Skin of body (tissue), 2 donors: ENCODE measurements around the gene ARMCX5. TPM values are rescaled to one million over a fixed set of nuclear protein-coding genes. Genes with fewer than 3 reads are reported as not detected.

Experiments used
- DNase-seq: peaks from one replicate; lab custom pipeline; 2025; lab: John Stamatoyannopoulos, UW
- total RNA-seq: library from RNA; depleted of rRNA; stranded (reverse); fragments of >200 nt; gene quantifications from one replicate; pipeline ENCODE4 v1.2.3, GENCODE V29; 2014

Gene ARMCX5
- total RNA-seq = 21.6 TPM

DNA sequence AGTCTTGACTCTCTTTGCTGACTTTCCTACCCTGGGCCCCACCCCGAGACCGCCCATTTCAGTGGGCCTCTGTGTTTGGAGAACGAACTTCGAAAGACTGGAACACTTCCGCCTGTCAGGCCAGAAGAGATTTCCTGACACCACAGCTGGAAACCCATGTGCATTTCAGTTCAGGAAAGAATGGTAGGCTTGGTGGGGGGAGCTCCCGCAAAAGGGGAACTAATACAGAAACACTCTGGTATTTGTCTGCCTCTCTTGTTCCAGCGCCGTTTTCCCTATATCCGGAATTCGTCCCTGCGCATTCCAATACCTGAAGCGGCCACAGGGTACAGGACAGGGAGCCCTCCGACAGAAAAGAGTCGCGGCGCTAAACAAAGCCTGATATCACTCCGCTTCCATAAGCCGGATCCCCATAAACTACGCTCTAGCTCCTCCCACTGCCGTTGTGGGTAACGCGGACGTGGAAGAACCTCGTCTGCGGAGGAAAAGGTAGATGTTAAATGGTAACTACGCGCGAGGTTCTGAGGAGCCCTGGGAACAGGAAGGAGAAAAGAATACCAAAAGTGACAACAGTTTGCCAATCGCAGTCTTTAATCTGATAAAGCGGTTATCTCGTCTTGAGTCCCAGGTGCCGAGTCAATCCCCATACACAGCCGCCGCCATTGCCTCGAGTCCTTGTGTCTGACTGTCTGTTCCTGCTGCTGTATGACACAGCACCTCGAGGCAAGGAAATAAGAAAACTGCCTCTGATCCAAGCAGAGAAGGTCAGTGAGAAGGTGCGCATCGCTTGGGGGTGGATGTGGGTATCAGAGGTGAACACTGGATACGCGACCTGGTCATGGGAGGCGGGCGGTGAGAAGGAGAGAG, at the start of gene ARMCX5:
Gene ARMCX5 (plus strand): TSS at position 432 of the 867 bp plus-strand sequence. CDS start 2,627 bp downstream, outside the sequence.
- peak; percentile 85 for DNase-seq

DNA sequence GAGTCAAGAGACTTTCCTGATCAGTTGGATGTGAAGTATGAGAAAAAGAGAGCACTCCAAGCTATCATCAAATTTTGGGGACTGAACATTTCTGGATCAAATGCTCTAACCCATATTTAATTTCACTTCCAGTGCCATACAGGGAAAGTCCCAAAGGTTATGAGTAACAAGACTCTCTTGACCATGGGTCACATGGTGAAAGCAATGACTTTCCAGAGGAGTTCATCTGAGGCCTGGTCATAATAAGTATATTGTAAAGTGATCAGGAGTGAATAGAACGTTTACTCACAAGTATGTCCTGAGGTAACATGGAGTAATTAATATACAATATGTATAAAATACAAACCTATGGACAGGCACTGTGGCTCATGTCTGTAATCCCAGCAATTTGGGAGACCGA, 40.7 kb upstream of the ARMCX5 start:
- DNase-seq = no peak

DNA sequence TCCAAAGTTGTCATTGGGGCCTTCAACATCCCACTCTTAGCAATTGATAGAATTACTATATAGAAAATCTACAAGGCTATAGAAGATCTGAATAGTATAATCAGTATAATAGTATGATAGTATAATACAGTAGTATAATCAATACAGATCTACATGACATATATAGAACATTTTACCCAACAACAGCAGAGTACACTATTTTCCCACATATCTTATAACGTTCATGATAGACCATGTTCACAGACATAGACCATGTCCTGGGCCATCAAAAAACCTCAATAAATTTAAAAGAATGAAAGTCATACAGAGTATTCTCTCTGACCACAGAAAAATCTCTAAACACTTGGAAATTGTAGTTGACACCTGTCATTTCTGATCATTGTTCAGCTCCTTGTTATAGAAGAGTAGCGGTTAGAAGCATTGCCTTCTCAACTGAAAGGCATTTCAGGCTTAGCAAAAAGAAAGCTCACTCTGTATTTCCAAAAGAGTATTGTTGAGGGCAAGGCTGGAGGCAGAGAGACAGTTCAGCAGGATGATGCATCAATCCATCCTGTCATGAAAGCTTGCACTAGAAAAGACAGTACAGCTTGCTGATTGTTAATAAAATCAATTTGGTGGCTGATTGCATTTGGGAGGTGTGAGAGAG, 38.8 kb upstream of the ARMCX5 start:
- DNase-seq = no peak

DNA sequence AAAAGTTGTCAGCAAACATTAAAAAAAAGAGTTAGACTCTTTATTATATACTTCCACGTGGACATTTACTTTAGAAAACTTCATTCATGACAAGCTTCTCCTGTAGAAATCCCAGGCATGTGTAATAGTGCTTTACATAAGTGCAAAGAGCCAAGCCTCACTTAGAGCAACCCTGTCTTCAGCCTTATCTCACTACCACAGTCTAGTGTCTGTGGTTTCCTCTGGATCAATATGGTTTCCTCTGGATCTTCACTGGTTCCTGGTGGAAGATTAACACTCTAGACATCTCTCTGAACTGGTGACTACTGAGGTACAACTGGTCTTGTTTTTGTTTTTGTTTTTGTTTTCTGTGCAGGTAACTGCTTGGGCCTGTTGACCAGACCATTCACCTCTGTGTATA, 18.4 kb upstream of the ARMCX5 start:
- DNase-seq = no peak

DNA sequence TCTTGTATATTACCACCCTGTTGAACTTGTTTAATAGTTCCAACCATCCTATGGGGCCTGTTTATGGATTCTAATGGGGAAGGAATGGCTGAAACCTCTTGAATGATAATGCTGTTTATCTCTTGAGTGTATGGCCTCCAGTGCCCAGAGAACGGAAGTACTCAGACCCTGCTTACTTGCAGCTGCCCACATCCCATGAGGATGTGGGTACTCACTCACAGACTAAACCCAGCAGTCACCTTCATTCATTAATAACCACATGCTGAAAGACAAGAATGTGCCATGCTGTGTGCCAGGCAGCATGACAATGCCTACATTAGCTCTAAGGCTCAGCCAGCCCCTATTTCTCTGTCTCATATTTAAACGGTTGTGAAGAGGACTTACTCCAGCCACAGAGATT, 5.9 kb upstream of the ARMCX5 start:
- DNase-seq = no peak

DNA sequence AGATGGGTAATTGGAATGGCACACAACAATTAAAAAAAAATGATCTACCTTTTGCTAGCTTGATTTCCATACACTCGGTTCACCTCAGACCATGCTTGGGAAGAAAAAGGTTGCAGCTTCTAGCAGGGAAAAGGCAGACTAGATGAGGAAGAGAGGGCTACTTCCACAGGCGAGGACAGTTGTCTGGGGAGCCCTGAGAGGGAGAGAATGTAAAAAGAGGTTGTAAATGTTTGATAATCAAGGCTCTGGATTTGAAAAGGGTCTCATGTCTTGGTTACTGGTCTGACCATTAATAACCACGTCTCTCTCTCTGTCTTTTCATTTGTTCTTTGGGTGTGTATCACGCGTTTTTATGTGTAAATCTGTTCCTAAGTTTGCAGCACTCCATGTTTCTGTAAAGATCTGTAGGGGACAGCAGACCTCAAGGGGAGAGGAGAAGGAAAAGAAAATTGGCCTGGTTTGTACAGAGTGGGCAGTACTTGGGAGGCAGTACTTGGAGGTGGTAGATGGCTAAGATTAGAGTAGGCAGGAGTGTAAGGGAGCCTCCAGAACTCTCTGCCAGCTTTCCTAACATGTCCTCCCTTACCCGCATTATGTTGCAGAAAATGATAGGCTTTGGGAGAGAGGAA, 750 bp downstream of the ARMCX5 start:
- peak; percentile 9 for DNase-seq

DNA sequence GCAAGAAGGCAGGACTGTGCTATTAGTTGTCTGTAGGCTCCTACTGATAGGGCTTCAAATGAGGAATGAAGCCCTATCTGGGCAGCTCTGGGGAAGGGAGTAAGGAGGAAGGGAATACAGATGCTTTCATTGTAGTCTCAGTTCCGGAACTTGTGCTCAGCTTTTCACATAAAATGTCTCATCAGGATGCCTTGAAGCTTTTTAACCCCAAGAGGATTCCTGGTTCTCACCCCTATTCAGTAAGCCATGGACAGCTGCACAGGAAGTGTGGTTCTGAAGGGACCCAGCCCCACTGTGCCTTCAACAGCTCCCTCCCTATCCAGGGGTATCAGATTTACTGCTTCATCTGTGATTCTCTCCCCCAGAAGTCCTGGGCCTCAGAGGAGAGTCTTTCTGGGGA, 5.0 kb downstream of the ARMCX5 start:
- DNase-seq = peak; percentile 0

DNA sequence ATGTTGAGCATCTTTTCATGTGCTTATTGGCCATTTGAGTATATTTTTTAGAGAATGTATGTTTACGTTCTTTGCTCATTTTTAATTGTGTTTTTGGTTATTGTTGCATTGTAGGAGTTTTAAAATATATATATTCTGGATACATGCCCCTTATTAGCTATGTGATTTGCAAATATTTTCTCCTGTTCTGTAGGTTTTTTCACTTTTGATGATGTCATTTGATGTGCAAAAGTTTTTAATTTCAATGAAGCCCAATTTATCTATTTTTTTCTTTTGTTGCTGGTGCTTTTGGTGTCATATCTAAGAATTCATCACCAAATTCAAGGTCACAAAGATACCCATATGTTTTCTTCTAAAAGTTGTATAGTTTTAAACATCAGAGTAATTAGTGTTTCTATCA, 6.8 kb downstream of the ARMCX5 start:
- DNase-seq = no peak

DNA sequence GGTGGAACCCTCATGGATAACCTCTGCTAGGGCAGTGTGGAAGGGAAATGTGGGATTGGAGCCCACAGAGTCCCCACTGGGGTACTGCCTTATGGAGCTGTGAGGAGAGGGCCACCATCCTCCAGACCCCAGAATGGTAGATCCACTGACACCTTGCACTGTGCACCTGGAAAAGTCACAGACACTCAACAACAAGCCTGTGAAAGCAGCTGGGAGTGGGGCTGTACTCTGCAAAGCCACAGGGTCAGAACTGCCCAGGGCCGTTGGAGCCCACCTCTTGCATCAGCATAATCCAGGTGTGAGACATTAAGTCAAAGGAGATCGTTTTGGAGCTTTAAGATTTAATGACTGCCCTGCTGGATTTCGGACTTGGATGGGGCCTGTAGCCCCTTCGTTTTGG, 11.6 kb downstream of the ARMCX5 start:
- DNase-seq = no peak

DNA sequence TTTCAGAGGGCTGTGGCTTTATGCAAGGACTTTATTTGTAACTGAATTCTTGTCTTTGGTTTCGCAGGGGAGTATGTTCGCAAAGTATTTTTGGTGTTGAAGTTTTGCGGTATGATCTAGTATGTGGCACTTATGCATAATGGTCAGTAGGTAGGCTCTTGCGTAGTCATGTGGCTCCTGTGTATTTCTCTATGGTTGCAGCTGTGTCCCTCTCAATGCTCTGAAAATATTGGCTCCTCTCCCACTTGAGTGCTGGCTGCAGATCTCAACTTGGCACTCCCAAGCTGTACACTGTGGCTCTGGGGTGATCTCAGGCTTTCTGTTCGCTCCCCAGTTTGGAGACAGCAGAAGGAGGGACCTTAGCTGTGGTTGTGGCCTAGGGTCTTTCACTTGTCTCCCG, 24.8 kb downstream of the ARMCX5 start:
- DNase-seq = no peak

DNA sequence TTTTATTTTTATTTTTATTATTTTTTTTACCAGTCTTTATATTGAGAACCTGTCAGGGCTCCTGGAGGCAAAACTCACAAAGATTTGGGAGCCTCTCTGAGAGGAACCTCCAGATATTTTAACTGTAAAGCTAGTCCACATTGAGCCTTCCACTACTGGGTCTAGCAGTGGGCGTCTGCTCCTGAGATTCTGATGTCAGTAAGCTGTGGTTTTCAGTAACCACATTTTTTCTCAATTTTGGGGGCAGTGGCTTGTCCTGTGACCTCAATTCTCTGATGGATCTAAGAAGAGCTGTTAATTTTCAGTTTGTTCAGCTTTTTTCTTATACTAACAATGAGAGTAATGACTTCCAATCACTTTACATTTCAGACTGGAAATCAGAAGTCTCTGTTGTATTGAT, 28.3 kb downstream of the ARMCX5 start:
- no peak for DNase-seq

DNA sequence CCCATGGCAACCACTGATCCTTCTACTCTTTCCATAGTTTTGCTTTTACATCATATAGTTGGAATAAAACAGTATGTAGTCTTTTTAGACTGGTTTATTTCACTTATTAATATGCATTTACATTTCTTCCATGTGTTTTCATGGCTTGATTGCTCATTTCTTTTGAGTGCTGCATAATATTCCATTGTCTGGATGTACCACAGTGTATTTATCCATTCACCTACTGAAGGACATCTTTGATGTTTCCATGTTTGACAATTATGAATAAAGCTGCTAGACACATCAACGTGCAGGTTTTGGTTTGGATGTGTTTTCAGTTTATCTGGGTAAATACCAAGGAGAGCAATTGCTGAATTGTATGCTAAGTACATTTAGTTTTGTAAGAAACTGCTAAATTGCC, 38.2 kb downstream of the ARMCX5 start:
- no peak for DNase-seq

DNA sequence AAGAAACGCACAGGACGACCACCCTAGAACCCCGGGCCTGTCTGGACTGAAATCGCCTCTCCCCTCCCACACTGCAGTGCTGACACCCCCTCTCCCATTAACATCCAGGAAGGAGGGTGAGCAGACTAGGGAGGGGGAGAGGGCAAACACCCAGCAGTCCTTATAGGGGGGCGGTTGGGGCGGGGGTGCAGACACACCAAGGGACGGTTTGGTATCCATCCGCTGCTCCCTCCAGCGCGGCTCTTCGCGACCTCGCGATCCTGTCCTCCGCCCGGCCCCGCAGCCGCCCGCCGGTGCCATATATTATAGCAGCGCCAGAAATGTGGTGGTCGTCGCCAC, 51.6 kb downstream of the ARMCX5 start:
- DNase-seq = no peak

DNA sequence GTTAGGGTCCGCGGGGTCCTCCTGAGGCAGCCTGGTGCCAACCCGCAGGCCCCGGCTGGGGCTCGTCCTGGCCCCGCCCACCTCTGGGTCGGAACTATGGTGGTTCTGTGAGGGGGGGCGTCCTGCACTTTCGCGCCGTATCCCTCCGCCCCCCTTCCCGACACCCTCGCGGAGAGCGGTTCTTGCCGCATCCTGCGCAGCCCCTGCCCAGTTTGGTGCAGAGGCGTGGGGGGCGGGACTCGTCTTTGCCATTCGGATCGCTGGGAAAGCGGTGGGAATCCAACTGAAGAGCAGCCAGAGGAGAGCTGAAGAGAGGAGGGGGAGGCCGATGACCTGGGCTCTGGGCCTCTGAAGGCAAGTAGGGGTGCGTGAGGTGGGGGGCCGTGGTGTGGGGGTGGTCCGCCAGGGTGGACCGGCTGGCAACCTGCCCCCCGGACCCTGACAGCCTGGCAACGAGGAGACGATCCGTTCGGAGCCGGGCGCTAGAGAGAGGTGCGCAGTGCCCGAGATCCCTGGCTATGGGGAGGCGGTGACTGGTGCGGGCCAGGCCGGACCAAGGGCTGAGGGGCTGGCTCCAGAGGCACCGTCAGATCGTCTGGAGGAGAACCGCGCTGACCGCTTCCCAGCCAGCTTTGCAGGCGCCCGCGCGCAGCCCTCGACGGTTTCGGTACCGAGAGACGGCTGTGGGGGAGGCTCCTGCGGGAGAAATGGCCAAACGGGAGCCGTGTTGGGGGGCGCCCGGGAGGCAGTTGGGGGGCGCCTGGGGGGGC, 52.1 kb downstream of the ARMCX5 start, which contains the start of gene GPRASP1:
Gene GPRASP1 (plus strand): TSS at position 242 of the 770 bp plus-strand sequence. CDS start 2,431 bp downstream, outside the sequence.
- peak; percentile 18 for DNase-seq

DNA sequence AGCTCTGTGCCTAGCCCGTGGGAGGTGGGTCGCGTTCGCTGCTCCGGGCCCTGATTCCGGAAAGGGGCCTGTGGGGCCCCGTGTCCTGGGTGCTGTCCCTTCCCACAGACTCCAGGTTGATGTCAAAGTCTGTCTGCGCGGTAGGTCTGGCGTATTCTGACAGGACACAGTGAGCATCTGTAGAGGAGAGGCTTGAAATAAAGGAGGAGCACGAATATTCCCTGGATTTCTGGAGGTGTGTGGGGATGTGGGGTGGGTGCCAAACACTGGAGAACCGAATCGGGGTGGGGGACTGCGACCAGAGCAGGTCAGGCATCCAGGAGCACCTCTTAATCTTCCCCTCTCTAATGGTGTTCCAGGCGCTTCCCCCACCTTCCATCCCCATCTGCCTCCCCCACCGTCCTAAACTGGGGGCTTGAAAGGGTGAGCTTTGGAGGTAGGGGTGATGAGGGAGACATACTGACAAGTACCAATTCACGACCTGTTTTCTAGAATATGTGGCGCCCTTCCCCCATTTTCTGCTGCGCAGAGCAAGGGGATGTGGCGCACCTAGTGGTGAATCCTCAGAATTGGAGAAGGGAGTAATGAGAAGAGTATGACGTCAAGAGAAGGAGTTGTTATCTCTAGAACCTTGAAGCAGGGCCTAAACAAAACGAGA, 52.8 kb downstream of the ARMCX5 start:
- peak; percentile 15 for DNase-seq

Other genes starting within 250 kb of the ARMCX5 start
- gene NXF2B, start 159.5 kb upstream of the ARMCX5 start, total RNA-seq = not detected
- gene TCP11X2, start 127.7 kb upstream of the ARMCX5 start, total RNA-seq = not detected
- gene TMSB15A, start 82.8 kb upstream of the ARMCX5 start, total RNA-seq = 9.3 TPM
- gene GPRASP1, start 52.0 kb downstream of the ARMCX5 start, total RNA-seq = 12.4 TPM
- 24.9 TPM for gene GPRASP2, start 112.9 kb downstream of the ARMCX5 start, total RNA-seq
- 8.4 TPM for gene GPRASP3, start 121.2 kb downstream of the ARMCX5 start, total RNA-seq